Mucosa of stomach (tissue), 1 donor: ENCODE data around the gene ACCSL.

ENCODE experiments used
- H3K27me3 ChIP-seq: one replicate; pipeline ENCODE4 v1.7.0; 2013; ENCODE audit warnings: mild to moderate bottlenecking, low read length; ENCODE audit not compliant: control insufficient read depth, insufficient read depth
- H3K36me3 ChIP-seq: one replicate; pipeline ENCODE4 v1.7.0; 2013; ENCODE audit warnings: low read length; ENCODE audit not compliant: control insufficient read depth, insufficient read depth
- H3K4me1 ChIP-seq: one replicate; pipeline ENCODE4 v1.7.0; 2013; ENCODE audit warnings: mild to moderate bottlenecking, low read length; ENCODE audit not compliant: control insufficient read depth, insufficient read depth
- H3K4me3 ChIP-seq: one replicate; pipeline ENCODE4 v1.7.0; 2013; ENCODE audit warnings: low read length
- H3K9ac ChIP-seq: one replicate; pipeline ENCODE4 v1.7.0; 2013; ENCODE audit warnings: mild to moderate bottlenecking, low read length, moderate library complexity
- H3K9me3 ChIP-seq: one replicate; pipeline ENCODE4 v1.7.0; 2013; ENCODE audit warnings: mild to moderate bottlenecking, low read length, moderate library complexity; ENCODE audit not compliant: control insufficient read depth
- donor health status: Pancreatic carcinoma.

Gene ACCSL

DNA sequence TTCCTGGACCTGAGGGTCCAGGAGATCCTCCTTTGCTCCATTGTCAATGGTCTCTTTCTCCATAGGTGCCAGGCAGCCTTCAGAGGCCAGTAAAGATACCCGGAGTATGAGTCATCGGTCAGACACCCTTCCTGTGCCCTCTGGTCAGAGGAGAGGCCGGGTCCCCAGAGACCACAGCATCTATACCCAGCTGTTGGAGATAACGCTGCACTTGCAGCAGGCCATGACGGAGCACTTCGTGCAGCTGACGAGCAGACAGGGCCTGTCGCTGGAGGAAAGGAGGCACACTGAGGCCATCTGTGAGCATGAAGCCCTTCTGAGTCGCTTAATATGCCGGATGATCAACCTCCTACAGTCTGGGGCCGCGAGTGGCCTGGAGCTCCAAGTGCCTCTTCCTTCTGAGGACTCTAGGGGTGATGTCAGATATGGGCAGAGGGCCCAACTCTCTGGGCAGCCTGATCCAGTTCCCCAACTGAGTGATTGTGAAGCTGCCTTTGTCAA is at the start of gene ACCSL:
Gene ACCSL (plus strand): TSS at position 51 of the 501 bp plus-strand sequence. CDS start 56 bp downstream, at position 107.
- Histone ChIP-seq H3K9me3 (no peaks in the 10 kb centered on the region), H3K36me3 (no peaks in the 10 kb centered on the region), H3K9ac (no peak within 1 kb of the TSS), H3K4me1 (no peaks in the 10 kb centered on the region), H3K4me3 (no peak within 1 kb of the TSS), H3K27me3 (peaks cover 2% of the 10 kb centered on the region)

DNA sequence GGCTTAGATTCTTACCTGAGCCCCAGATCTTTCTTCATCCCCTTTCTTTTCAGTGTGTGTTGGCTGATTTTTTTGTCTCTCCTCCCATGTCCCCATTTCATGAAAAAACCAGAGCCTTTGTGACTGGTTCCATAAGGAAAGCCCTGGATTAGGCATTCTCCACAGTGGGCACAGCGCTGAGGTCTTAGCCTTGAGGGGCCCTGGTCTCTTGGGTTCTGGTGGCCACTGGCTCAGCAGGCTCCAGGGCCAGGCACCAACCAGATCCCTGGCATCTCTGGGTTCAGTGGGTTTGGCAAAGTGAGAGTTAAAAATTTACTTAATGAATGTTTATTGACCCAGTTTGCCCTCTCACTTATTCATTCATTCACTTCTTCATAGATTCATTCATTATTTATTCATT is 49.5 kb upstream of the ACCSL start:
- H3K4me1 ChIP-seq: peaks cover 1% of the 10 kb centered on the region

DNA sequence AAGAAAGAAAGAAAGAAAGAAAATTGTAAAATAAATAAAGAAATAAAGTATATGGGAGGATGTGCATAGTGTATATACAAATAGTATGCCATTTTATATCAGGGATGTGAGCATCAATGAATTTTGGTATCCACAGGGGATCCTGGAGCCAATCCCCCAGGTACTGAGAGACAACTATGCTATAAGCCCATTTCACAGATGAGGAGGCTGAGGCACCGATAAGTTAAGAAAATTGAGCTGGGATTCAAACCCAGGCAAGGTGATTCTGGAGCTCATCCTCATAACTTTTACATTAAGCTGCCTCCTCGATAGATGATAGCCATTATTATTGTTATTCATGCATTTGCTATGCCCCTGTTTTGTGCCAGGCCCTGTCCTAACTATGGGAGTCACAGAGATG is 47.0 kb upstream of the ACCSL start:
- H3K4me3 ChIP-seq: no peak overlapping the region
- H3K36me3 ChIP-seq: no peaks in the 10 kb centered on the region

More for the DNA sequence above, 49.5 kb upstream of the ACCSL start:
- Histone ChIP-seq H3K9me3 (no peaks in the 10 kb centered on the region), H3K4me3 (no peak overlapping the region), H3K36me3 (no peaks in the 10 kb centered on the region), H3K27me3 (no peaks in the 10 kb centered on the region), H3K9ac (no peak overlapping the region)

DNA sequence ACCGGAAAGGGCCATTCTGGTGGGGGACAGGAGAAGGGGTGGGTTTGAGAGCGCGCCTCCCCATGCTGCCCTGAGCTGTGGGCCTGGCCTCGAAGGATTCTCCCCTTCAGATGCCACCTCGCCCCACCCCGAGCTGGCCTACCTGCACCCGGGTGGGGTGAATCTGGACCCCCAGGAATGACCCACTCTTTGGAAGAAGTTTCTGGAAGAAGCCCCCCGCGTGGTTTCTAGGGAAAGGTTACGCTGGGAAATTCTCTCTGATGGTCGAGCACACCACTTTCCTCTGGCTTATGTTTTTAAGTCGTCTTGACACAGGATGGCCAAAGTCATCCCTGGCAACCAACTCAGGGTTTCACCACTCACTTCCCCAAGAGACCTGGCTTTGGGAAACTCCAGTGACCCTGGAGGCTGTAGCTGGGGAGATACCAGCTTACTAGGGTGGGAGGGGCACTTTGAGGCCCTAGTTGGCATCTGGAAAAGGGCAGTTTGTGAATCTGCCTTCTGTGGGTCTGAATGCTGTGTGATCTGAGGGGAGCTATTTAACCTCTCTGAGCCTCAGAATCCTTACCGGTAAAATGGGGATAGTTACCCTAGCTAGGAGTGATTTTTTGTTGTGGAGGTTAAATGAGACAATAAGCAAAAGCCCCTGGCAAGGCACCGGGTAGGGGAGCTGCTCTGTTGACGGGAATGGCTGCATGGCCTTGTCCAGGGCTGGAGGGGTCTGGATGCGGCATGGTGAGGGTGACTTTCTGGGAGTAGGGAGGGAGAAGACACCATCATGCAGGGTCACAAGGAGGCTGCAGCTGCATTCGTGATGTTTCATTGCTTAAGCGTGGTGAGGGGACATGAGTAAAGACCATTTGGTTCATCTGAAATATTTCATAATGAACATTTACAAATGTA is 45.3 kb upstream of the ACCSL start:
- H3K27me3 ChIP-seq: no peaks in the 10 kb centered on the region
- H3K9ac ChIP-seq: no peak overlapping the region
- no peaks in the 10 kb centered on the region for H3K4me1 ChIP-seq
- no peaks in the 10 kb centered on the region for H3K9me3 ChIP-seq
- H3K36me3 ChIP-seq: no peaks in the 10 kb centered on the region
- no peak overlapping the region for H3K4me3 ChIP-seq

More for the DNA sequence above, 47.0 kb upstream of the ACCSL start:
- Histone ChIP-seq H3K27me3 (no peaks in the 10 kb centered on the region), H3K9ac (no peak overlapping the region), H3K4me1 (no peaks in the 10 kb centered on the region), H3K9me3 (no peaks in the 10 kb centered on the region)

DNA sequence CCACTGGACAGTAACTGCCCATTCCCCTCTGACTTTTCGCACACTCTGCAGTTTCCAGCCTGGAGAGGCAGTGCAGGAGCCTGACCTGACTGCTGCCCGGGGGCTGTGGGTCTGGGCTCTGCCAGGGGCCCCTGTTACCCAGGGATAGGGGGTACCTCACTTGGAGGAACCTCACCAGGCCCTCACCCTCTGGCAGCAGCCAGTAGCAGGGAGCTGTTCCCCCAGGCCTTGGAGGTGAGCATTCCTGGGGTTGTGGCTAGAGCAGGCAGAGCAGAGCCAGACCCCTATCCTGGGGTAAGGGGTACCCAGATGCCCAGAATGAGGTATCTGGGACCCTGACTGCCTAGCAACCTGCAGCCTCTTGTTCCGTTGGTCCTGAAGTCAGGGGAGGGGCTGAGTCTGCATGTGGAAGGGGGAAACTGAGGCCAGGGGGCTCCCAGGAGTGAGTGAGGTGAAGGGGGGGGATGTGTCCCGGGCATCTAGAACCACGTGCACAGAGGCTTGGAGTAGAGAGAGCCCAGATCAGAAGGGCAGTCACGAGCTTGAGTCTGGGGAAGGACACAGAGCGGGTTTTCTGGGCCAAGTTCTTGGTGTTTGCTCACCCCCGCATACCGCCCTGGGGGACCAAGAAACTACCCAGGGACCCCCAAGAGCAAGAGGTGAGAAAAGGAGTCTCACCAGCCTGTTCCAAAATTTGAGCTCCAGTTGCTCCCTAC is 43.9 kb upstream of the ACCSL start:
- Histone ChIP-seq H3K9ac (no peak overlapping the region), H3K9me3 (no peaks in the 10 kb centered on the region), H3K36me3 (no peaks in the 10 kb centered on the region), H3K27me3 (no peaks in the 10 kb centered on the region), H3K4me1 (no peaks in the 10 kb centered on the region), H3K4me3 (no peak overlapping the region)

DNA sequence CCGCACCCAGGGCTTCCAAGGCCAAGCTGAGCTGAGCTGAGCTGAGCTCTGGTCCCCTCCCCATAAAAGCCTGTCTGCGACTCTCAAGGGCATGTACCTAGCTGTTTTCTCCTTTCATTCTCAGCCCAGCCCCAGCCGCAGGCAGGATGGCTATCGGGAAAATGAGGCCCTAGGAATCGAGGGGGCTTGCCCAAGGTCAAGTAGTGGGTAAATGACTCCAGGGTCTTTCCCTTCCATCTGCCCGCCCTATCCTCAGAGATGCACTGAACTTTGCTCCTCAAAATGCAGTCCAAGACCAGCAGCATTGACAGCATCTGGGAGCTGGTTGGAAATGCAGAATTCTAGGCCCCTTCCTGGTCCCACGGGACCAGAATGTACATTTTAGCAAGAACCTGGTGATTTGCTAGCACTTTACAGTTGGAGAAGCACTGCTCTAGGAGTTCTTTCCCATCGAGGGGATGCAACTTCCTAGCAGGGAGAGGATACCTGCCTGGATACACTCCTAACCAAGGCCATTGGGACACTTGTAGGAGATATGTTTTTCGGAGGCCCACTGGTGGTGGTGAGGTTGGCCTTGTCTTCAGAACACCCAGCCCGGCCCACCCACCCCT is 43.2 kb upstream of the ACCSL start:
- no peaks in the 10 kb centered on the region for H3K27me3 ChIP-seq
- no peaks in the 10 kb centered on the region for H3K4me1 ChIP-seq
- H3K9ac ChIP-seq: no peak overlapping the region
- H3K4me3 ChIP-seq: no peak overlapping the region
- H3K36me3 ChIP-seq: no peaks in the 10 kb centered on the region
- H3K9me3 ChIP-seq: no peaks in the 10 kb centered on the region

DNA sequence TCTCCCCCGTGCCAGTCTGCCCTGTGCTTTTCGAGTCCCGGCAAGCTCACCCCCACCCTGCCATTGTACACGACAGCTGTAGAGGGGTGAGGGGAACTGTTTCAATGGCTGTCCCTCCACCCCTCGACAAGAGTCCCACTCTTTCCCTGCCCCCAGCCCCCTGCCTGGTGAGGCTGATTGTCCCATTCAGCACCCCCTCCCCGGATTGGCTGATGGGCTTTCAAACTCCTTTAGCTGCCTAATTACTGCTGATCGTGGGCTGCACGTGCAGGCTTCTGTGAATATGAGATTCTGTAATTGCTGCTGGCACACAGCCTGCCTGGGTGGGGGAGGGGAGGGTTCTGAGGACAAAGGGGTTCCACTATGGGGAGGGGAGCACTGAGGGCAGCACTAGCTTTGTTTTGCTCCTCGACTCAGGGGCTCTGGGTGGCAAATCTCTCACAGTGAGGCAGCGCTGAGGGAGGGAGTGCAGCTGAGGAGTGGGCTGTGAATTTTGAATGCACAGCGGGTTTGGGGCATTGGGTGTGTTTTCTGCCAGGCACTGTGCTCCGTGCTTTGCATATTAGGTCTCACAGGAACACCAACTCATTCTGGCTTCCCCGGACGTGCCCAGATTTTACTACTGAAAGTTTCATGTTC is 42.6 kb upstream of the ACCSL start:
- H3K4me3 ChIP-seq: no peak overlapping the region

DNA sequence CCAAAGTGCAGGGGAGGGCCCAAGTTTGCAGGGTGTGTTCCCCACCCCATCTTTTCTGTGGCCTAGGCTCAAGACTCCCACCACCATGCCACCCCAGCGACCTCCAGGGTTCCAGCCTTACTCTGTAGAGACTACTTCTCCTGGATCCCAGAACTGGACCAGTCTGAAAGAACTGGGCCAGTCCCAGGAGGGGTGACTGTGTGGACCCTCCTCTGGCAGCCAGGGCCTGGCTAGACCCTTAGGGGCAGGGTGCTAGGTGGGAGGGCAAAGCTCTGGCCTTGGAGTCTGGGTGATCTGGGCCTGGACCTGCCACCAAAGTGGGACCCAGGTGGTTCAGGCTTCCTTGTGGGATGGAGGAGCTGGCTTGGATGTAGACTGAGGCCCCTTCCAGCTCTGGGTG is 41.8 kb upstream of the ACCSL start:
- no peak overlapping the region for H3K4me3 ChIP-seq
- no peaks in the 10 kb centered on the region for H3K36me3 ChIP-seq

More for the DNA sequence above, 42.6 kb upstream of the ACCSL start:
- Histone ChIP-seq H3K27me3 (no peaks in the 10 kb centered on the region), H3K36me3 (no peaks in the 10 kb centered on the region), H3K4me1 (no peaks in the 10 kb centered on the region), H3K9me3 (no peaks in the 10 kb centered on the region), H3K9ac (no peak overlapping the region)

DNA sequence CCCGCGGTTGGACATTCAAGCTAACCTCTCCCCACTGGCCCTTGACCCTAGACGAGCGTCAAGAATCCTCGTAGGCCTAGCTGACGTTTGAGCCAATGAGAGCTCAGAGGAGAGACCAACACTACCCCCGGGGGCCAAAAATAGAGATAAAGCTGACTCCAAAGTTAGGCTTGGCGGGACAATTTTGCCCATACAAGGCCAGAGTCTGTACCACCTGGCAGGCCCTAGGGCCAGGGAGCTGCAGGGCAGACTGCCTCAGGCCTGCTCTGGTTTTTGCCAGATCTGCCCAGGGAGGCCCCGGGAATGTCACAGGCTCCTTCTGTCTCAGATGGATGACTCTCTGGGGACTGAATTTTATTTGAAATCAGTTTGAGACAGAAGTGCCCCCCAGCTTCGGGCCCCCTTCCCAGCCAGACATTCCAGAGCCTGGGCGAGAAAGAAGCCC is 40.8 kb upstream of the ACCSL start:
- no peaks in the 10 kb centered on the region for H3K9me3 ChIP-seq
- no peak overlapping the region for H3K9ac ChIP-seq
- H3K36me3 ChIP-seq: no peaks in the 10 kb centered on the region
- H3K27me3 ChIP-seq: no peaks in the 10 kb centered on the region
- H3K4me1 ChIP-seq: no peaks in the 10 kb centered on the region
- H3K4me3 ChIP-seq: no peak overlapping the region

More for the DNA sequence above, 41.8 kb upstream of the ACCSL start:
- Histone ChIP-seq H3K9me3 (no peaks in the 10 kb centered on the region), H3K27me3 (no peaks in the 10 kb centered on the region), H3K4me1 (no peaks in the 10 kb centered on the region), H3K9ac (no peak overlapping the region)

DNA sequence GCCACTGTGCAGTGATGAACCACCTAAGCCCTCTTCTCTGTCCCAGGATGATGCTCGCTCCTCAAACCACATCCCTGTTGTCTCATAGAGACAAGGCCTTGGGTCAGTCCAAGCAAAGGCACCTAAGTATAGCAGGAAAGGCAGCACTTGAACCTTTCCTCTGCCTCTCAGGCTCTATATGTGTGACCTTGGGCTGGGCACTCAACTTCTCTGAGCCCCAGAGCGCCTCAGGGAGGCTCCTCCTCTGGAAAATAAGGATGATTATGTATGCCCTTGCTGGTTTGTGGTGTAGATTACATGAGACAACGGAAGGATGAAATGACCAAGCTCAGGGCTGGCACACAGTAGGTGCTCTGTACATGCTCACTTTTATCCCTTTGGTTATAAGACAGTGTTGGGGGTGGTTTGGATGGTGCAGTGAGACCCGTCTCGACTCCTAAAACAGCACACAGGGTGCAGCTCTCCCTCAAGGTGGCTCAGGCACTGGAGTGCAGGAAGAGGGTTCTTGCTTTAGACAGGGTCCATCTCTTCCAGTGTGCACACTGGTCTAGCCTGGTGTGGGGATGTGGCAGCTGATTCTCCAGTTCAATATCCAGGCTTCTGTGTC is 40.2 kb upstream of the ACCSL start:
- Histone ChIP-seq H3K4me1 (no peaks in the 10 kb centered on the region), H3K9me3 (no peaks in the 10 kb centered on the region)

DNA sequence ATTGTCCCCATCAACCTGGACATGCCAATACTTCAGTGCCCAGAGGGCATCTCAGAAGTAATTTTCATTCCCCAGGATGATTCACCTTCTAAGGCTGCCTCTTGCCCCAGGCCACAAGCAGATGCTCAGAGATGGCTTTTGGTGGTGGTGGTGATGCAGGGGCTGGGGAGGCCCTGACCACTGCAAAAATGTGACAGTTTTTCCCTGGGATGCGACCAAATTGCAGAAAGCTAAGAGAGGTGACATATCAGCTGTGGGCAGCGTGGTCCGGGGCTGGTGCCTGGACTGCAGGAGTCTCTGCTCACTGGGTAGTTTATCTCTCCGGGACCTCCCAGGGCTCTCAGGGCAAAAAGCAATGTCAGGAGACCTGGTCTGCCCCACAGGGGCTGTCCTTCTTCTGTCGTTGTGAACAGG is 39.7 kb upstream of the ACCSL start:
- Histone ChIP-seq H3K9me3 (no peaks in the 10 kb centered on the region), H3K4me1 (no peaks in the 10 kb centered on the region), H3K9ac (no peak overlapping the region)

More for the DNA sequence above, 40.2 kb upstream of the ACCSL start:
- Histone ChIP-seq H3K4me3 (no peak overlapping the region), H3K27me3 (no peaks in the 10 kb centered on the region), H3K36me3 (no peaks in the 10 kb centered on the region), H3K9ac (no peak overlapping the region)

More for the DNA sequence above, 39.7 kb upstream of the ACCSL start:
- Histone ChIP-seq H3K4me3 (no peak overlapping the region), H3K36me3 (no peaks in the 10 kb centered on the region), H3K27me3 (no peaks in the 10 kb centered on the region)
